ENCODE results near the gene ERP27. TPM values are rescaled to one million over a fixed set of nuclear protein-coding genes. Genes with fewer than 3 reads are reported as not detected.

Gene ERP27
- polyA plus RNA-seq, 1 of the 3 experiments (the other 2 are of a cell fraction) = 0.64 TPM

- peaks cover 81% of the 10 kb centered on the region for H3K79me2 ChIP-seq (ENCODE audit: insufficient read depth)
Measured at GRCh38 chr12:14951851-14952250, 13.5 kb upstream of the ERP27 start.

GRCh38 chr12:14950982-14951746, 12.8 kb upstream of the ERP27 start:
- H3K36me3 ChIP-seq (replicated peaks in 1 of 2; ENCODE audit: control insufficient read depth in 1 of 2, insufficient read depth in 2 of 2, low read length in 1 of 2) = peaks cover 15 to 35% of the 10 kb centered on the region in 2 experiments
- no peaks in the 10 kb centered on the region for H3K27me3 ChIP-seq (ENCODE audit: insufficient read depth)
- H3K27ac ChIP-seq (ENCODE audit: low read depth in 2 of 2, low read length in 1 of 2) = peak overlapping the region; percentile 68 to 99; a peak in 3 of 4 replicates
- TF ChIP-seq MAX (IDR thresholded peaks at IDR 0.05; ENCODE audit: low read depth) (peak; percentile 67), FOSL2 (IDR thresholded peaks at IDR 0.05; ENCODE audit: borderline replicate concordance, low read depth) (peak; percentile 27; the same call in 1 of the 2 replicates), CHD2 (IDR thresholded peaks at IDR 0.05; ENCODE audit: low read length, partially characterized antibody) (no peak), ELF1 (IDR thresholded peaks at IDR 0.05) (no peak), JUND (IDR thresholded peaks at IDR 0.05) (peak; percentile 37; the same call in 1 of the 2 replicates)
- H3K9me2 ChIP-seq = no peaks in the 10 kb centered on the region
- peaks cover 74% of the 10 kb centered on the region for H3K79me2 ChIP-seq (ENCODE audit: insufficient read depth)
- DNase-seq = no peak
- no peak overlapping the region for H2AFZ ChIP-seq (ENCODE audit: low read depth)
- ChIA-PET CTCF (no interaction called here), POLR2A (no interaction called here)
- H3K4me3 ChIP-seq (ENCODE audit: low read depth in 2 of 2, low read length in 1 of 2) = no peak overlapping the region
- H3K4me2 ChIP-seq = peak overlapping the region; percentile 59
- no peaks in the 10 kb centered on the region for H4K20me1 ChIP-seq (ENCODE audit: insufficient read depth)
- H3K4me1 ChIP-seq (ENCODE audit: control insufficient read depth in 1 of 2, insufficient read depth in 2 of 2, low read depth in 1 of 2, low read length in 1 of 2) = peaks cover 7 to 65% of the 10 kb centered on the region in 2 experiments
- whole genome bisulfite sequencing (ENCODE audit: low lambda C conversion rate) = 49% methylated on average over 6 of the region's 6 CpGs
- no peaks in the 10 kb centered on the region for H3K9me3 ChIP-seq
- peaks cover 33% of the 10 kb centered on the region for H3F3A ChIP-seq (replicated peaks; ENCODE audit: insufficient read depth)
- peak overlapping the region; percentile 59 for H3K9ac ChIP-seq

More at GRCh38 chr12:14951851-14952250, 13.5 kb upstream of the ERP27 start:
- H3K9ac ChIP-seq = peak overlapping the region; percentile 59
- H3K27me3 ChIP-seq (ENCODE audit: insufficient read depth) = no peaks in the 10 kb centered on the region
- peak overlapping the region; percentile 59 for H3K4me2 ChIP-seq
- no peaks in the 10 kb centered on the region for H3K9me3 ChIP-seq
- no peaks in the 10 kb centered on the region for H3K9me2 ChIP-seq
- H3K27ac ChIP-seq (ENCODE audit: low read depth in 2 of 2, low read length in 1 of 2) = peak overlapping the region; percentile 68 to 99; a peak in 3 of 4 replicates
- TF ChIP-seq YY1 (IDR thresholded peaks at IDR 0.05; ENCODE audit: low read depth) (no peak), EZH2phosphoT487 (IDR thresholded peaks at IDR 0.05; ENCODE audit: borderline replicate concordance, low read depth) (no peak)
- H3K4me1 ChIP-seq (ENCODE audit: control insufficient read depth in 1 of 2, insufficient read depth in 2 of 2, low read depth in 1 of 2, low read length in 1 of 2) = peaks cover 7 to 70% of the 10 kb centered on the region in 2 experiments
- ChIA-PET POLR2A (no interaction called here), CTCF (no interaction called here)
- H3K4me3 ChIP-seq (ENCODE audit: low read depth in 2 of 2, low read length in 1 of 2) = no peak overlapping the region
- peaks cover 8 to 30% of the 10 kb centered on the region in 2 experiments for H3K36me3 ChIP-seq (replicated peaks in 1 of 2; ENCODE audit: control insufficient read depth in 1 of 2, insufficient read depth in 2 of 2, low read length in 1 of 2)
- H4K20me1 ChIP-seq (ENCODE audit: insufficient read depth) = no peaks in the 10 kb centered on the region
- H2AFZ ChIP-seq (ENCODE audit: low read depth) = no peak overlapping the region
- DNase-seq = no peak
- WGBS (ENCODE audit: low lambda C conversion rate) = 15% methylated on average over 1 of the region's 1 CpG
- H3F3A ChIP-seq (replicated peaks; ENCODE audit: insufficient read depth) = peaks cover 33% of the 10 kb centered on the region

- H3K4me1 ChIP-seq (ENCODE audit: control insufficient read depth in 1 of 2, insufficient read depth in 2 of 2, low read depth in 1 of 2, low read length in 1 of 2) = peaks cover 7 to 62% of the 10 kb centered on the region in 2 experiments
- no peak overlapping the region for H3K9ac ChIP-seq
- peak overlapping the region; percentile 59; the same call in 1 of the 2 replicates for H3K4me2 ChIP-seq
- DNase-seq = no peak
- TF ChIP-seq MXI1 (IDR thresholded peaks at IDR 0.05; ENCODE audit: low read depth, low read length) (no peak), FOXJ3 (CRISPR knock-in tag; IDR thresholded peaks at IDR 0.05) (no peak), YY1 (IDR thresholded peaks at IDR 0.05; ENCODE audit: low read depth) (no peak), FOSL2 (IDR thresholded peaks at IDR 0.05; ENCODE audit: borderline replicate concordance, low read depth) (no peak), REST (IDR thresholded peaks at IDR 0.05; ENCODE audit: low read depth, low read length) (no peak), MEF2A (IDR thresholded peaks at IDR 0.05; ENCODE audit: borderline replicate concordance, low read depth) (no peak), RAD21 (IDR thresholded peaks at IDR 0.05; ENCODE audit: low read length) (no peak), PBX3 (IDR thresholded peaks at IDR 0.05) (no peak), TAF1 (IDR thresholded peaks at IDR 0.05; ENCODE audit: borderline replicate concordance, low read depth, low read length) (no peak), EZH2phosphoT487 (IDR thresholded peaks at IDR 0.05; ENCODE audit: borderline replicate concordance, low read depth) (no peak), RCOR1 (IDR thresholded peaks at IDR 0.05; ENCODE audit: low read length) (no peak)
- H3K27me3 ChIP-seq (ENCODE audit: insufficient read depth) = no peaks in the 10 kb centered on the region
- peaks cover 33% of the 10 kb centered on the region for H3F3A ChIP-seq (replicated peaks; ENCODE audit: insufficient read depth)
- H3K9me2 ChIP-seq = no peaks in the 10 kb centered on the region
- H3K9me3 ChIP-seq = no peaks in the 10 kb centered on the region
- ChIA-PET CTCF (no interaction called here), POLR2A (no interaction called here)
- peaks cover 66% of the 10 kb centered on the region for H3K79me2 ChIP-seq (ENCODE audit: insufficient read depth)
- peak overlapping the region in 1 of 2 experiments; percentile 99; a peak in 3 of 4 replicates for H3K27ac ChIP-seq (ENCODE audit: low read depth in 2 of 2, low read length in 1 of 2)
- 52% methylated on average over 4 of the region's 4 CpGs for WGBS (ENCODE audit: low lambda C conversion rate)
- H4K20me1 ChIP-seq (ENCODE audit: insufficient read depth) = no peaks in the 10 kb centered on the region
- peaks cover 22 to 43% of the 10 kb centered on the region in 2 experiments for H3K36me3 ChIP-seq (replicated peaks in 1 of 2; ENCODE audit: control insufficient read depth in 1 of 2, insufficient read depth in 2 of 2, low read length in 1 of 2)
- no peak overlapping the region for H2AFZ ChIP-seq (ENCODE audit: low read depth)
- no peak overlapping the region for H3K4me3 ChIP-seq (ENCODE audit: low read depth in 2 of 2, low read length in 1 of 2)
Measured at GRCh38 chr12:14950421-14950820, 12.1 kb upstream of the ERP27 start.
